ENCODE measurements around the gene PECR. TPM values are rescaled to one million over a fixed set of nuclear protein-coding genes. Genes with fewer than 3 reads are reported as not detected.

PECR gene
- total RNA-seq, 1 experiment from 2014 or later, result 26.0 TPM

GRCh38 chr2:216074794-216075193 lies 6.8 kb downstream of the PECR start:
- Histone ChIP-seq H2AFZ (ENCODE audit: low read length) (no peak overlapping the region), H3K4me3 (ENCODE audit: low read length) (no peak overlapping the region), H3K27me3 (ENCODE audit: low read length) (no peaks in the 10 kb centered on the region), H3K9me2 (replicated peaks; ENCODE audit: low read length) (no peaks in the 10 kb centered on the region), H3K4me2 (ENCODE audit: low read length) (no peak overlapping the region), H3K79me2 (ENCODE audit: low read length) (no peaks in the 10 kb centered on the region), H3K9me3 (ENCODE audit: low read length) (no peaks in the 10 kb centered on the region), H4K20me1 (ENCODE audit: low read length) (no peaks in the 10 kb centered on the region), H3F3A (ENCODE audit: low read length, unreplicated experiment) (no peaks in the 10 kb centered on the region), H3K9ac (ENCODE audit: low read length) (no peak overlapping the region), H3K27ac (ENCODE audit: low read length) (no peak overlapping the region), H3K36me3 (ENCODE audit: low read depth, low read length) (no peaks in the 10 kb centered on the region), H3K4me1 (ENCODE audit: insufficient read depth, low read length) (no peaks in the 10 kb centered on the region)
- ATAC-seq, result no peak; the same call in 1 of the 2 replicates
- POLR2A ChIA-PET (ENCODE audit: unreplicated experiment), result no interaction called here
- BruUV-seq (replicated peaks), result no TSS peak
- TF ChIP-seq, protein P1, sequence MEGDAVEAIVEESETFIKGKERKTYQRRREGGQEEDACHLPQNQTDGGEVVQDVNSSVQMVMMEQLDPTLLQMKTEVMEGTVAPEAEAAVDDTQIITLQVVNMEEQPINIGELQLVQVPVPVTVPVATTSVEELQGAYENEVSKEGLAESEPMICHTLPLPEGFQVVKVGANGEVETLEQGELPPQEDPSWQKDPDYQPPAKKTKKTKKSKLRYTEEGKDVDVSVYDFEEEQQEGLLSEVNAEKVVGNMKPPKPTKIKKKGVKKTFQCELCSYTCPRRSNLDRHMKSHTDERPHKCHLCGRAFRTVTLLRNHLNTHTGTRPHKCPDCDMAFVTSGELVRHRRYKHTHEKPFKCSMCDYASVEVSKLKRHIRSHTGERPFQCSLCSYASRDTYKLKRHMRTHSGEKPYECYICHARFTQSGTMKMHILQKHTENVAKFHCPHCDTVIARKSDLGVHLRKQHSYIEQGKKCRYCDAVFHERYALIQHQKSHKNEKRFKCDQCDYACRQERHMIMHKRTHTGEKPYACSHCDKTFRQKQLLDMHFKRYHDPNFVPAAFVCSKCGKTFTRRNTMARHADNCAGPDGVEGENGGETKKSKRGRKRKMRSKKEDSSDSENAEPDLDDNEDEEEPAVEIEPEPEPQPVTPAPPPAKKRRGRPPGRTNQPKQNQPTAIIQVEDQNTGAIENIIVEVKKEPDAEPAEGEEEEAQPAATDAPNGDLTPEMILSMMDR (conservative IDR thresholded peaks at IDR 0.05; ENCODE audit: low read depth, low read length), result no peak
- TF ChIP-seq EZH2phosphoT487 (IDR thresholded peaks at IDR 0.05; ENCODE audit: borderline replicate concordance, low read length) (no peak), EZH2 (IDR thresholded peaks at IDR 0.05; ENCODE audit: low read length, unreplicated experiment) (no peak)
- DNase-seq, result peak; percentile 15
- intact Hi-C loops (cut with micrococcal nuclease), result no loop called here
- CTCF ChIA-PET, result no interaction called here

DNA sequence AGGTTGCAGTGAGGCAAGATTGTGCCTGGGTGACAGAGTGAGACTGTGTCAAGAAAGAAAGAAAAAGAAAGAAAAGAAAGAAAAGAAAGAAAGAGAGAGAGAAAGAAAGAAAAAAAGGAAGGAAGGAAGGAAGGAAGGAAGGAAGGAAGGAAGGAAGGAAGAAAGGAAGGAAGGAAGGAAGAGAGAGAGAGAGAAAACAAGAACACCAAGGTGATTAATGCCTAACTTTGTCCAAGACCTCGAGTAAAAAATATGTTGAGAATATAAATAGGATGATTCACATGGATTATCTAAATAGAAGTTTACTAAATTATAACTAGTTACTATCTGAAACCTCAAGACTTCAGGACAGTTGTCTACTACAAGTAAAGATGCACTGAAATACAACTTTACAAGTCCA lies 7.2 kb downstream of the PECR start:
- DNase-seq (no peak), ATAC-seq (no peak)
- Histone ChIP-seq H3K4me1 (ENCODE audit: insufficient read depth, low read length) (no peaks in the 10 kb centered on the region), H3K79me2 (ENCODE audit: low read length) (no peaks in the 10 kb centered on the region), H2AFZ (ENCODE audit: low read length) (no peak overlapping the region), H4K20me1 (ENCODE audit: low read length) (no peaks in the 10 kb centered on the region), H3K9me2 (replicated peaks; ENCODE audit: low read length) (no peaks in the 10 kb centered on the region), H3K4me2 (ENCODE audit: low read length) (no peak overlapping the region), H3K27ac (ENCODE audit: low read length) (no peak overlapping the region), H3K36me3 (ENCODE audit: low read depth, low read length) (no peaks in the 10 kb centered on the region), H3K4me3 (ENCODE audit: low read length) (no peak overlapping the region), H3K9ac (ENCODE audit: low read length) (no peak overlapping the region), H3K27me3 (ENCODE audit: low read length) (no peaks in the 10 kb centered on the region), H3F3A (ENCODE audit: low read length, unreplicated experiment) (no peaks in the 10 kb centered on the region), H3K9me3 (ENCODE audit: low read length) (no peaks in the 10 kb centered on the region)
- ChIA-PET POLR2A (ENCODE audit: unreplicated experiment) (no interaction called here), CTCF (no interaction called here)
- no TSS peak for BruUV-seq (replicated peaks)
- intact Hi-C loops (cut with micrococcal nuclease), result no loop called here
- TF ChIP-seq EZH2 (IDR thresholded peaks at IDR 0.05; ENCODE audit: low read length, unreplicated experiment) (no peak), EZH2phosphoT487 (IDR thresholded peaks at IDR 0.05; ENCODE audit: borderline replicate concordance, low read length) (no peak)
- TF ChIP-seq, protein P1 (conservative IDR thresholded peaks at IDR 0.05; ENCODE audit: low read depth, low read length), result no peak

DNA sequence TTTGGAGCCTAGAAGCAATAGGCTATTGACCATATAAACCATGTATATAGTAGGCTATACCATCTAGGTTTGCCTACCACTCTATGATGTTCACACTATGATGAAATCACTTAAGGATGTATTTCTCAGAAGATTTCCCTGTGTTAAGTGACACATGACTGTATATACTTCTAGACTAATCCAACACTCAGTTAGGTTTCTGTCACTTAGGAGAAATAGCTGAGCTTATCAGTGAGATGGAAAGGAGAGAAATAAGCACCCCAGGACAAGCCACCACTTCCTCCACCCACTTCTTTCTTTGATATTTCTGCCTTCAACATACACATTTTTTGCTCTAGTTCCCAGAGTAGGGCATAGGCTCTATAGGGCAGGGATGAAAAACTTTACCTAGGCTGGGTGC lies 7.8 kb downstream of the PECR start:
- no peak for TF ChIP-seq EZH2 (IDR thresholded peaks at IDR 0.05; ENCODE audit: low read length, unreplicated experiment)
- no peak for TF ChIP-seq EZH2phosphoT487 (IDR thresholded peaks at IDR 0.05; ENCODE audit: borderline replicate concordance, low read length)
- TF ChIP-seq, protein P1 (conservative IDR thresholded peaks at IDR 0.05; ENCODE audit: low read depth, low read length), result no peak
- H3K9me2 ChIP-seq (replicated peaks; ENCODE audit: low read length), result no peaks in the 10 kb centered on the region
- no peak overlapping the region for H3K4me2 ChIP-seq (ENCODE audit: low read length)
- BruUV-seq (replicated peaks), result no TSS peak
- ChIA-PET POLR2A (ENCODE audit: unreplicated experiment) (no interaction called here), CTCF (no interaction called here)
- no peaks in the 10 kb centered on the region for H3K9me3 ChIP-seq (ENCODE audit: low read length)
- H3K9ac ChIP-seq (ENCODE audit: low read length), result no peak overlapping the region
- no peaks in the 10 kb centered on the region for H3K4me1 ChIP-seq (ENCODE audit: insufficient read depth, low read length)
- H3K36me3 ChIP-seq (ENCODE audit: low read depth, low read length), result no peaks in the 10 kb centered on the region
- H3K27me3 ChIP-seq (ENCODE audit: low read length), result no peaks in the 10 kb centered on the region
- no peak overlapping the region for H3K4me3 ChIP-seq (ENCODE audit: low read length)
- no peak overlapping the region for H3K27ac ChIP-seq (ENCODE audit: low read length)
- no peaks in the 10 kb centered on the region for H3K79me2 ChIP-seq (ENCODE audit: low read length)
- no peak for ATAC-seq
- intact Hi-C loops (cut with micrococcal nuclease), result no loop called here
- no peaks in the 10 kb centered on the region for H3F3A ChIP-seq (ENCODE audit: low read length, unreplicated experiment)
- H2AFZ ChIP-seq (ENCODE audit: low read length), result no peak overlapping the region
- no peaks in the 10 kb centered on the region for H4K20me1 ChIP-seq (ENCODE audit: low read length)
- no peak for DNase-seq
